ENCODE results near the gene PTGES3. TPM values are rescaled to one million over a fixed set of nuclear protein-coding genes. Genes with fewer than 3 reads are reported as not detected.

PTGES3 gene
- total RNA-seq, 1 experiment from 2014 or later, result 322 TPM

DNA sequence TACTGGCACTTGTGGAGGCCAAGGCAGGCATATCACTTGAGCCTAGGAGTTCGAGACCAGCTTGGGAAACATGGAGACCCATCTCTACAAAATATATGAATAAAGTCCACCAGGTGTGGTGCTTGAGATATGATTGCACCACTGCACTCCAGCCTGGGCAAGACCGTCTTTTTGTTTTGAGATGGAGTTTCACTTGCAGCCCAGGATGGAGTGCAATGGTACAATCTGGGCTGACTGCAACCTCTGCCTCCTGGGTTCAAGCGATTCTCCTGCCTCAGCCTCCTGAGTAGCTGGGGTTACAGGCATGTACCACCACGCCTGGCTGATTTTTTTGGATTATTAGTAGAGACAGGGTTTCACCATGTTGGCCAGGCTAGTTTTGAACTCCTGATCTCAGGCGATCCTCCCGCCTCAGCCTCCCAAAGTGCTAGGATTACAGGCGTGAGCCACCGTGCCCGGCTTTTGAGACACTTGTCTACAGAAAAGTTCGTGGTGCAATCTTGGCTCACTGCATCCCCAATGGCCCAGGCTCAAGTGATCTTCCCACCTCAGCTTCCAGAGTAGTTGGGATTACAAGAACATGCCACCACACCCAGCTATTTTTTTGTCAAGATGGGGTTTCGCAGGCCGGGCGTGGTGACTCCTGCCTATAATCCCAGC, 26.0 kb downstream of the PTGES3 start:
- ChIA-PET POLR2A (ENCODE audit: unreplicated experiment) (interaction anchor here (0.6 kb wide), 2 partner anchors 33 to 174 kb away, joined by 4 to 18 read pairs; partner anchors contain the start of gene GLS2), CTCF (interaction anchor here (0.7 to 1.5 kb wide), 2 partner anchors 26 to 1122 kb away, joined by 8 to 15 read pairs; no protein-coding TSS in a partner anchor)
- no peaks in the 10 kb centered on the region for H3K9me3 ChIP-seq (ENCODE audit: insufficient read depth, low read depth)
- no peak overlapping the region for H2AFZ ChIP-seq
- peak overlapping the region; percentile 67 for H3K4me2 ChIP-seq
- H3K4me3 ChIP-seq, result no peak overlapping the region
- H3K27ac ChIP-seq, result peak overlapping the region; percentile 84
- no peak for DNase-seq
- H4K20me1 ChIP-seq (ENCODE audit: insufficient read depth), result peaks cover 9% of the 10 kb centered on the region; the same call in 1 of the 2 replicates
- peaks cover 35% of the 10 kb centered on the region for H3K36me3 ChIP-seq (ENCODE audit: low read depth)
- TF ChIP-seq, protein P1, sequence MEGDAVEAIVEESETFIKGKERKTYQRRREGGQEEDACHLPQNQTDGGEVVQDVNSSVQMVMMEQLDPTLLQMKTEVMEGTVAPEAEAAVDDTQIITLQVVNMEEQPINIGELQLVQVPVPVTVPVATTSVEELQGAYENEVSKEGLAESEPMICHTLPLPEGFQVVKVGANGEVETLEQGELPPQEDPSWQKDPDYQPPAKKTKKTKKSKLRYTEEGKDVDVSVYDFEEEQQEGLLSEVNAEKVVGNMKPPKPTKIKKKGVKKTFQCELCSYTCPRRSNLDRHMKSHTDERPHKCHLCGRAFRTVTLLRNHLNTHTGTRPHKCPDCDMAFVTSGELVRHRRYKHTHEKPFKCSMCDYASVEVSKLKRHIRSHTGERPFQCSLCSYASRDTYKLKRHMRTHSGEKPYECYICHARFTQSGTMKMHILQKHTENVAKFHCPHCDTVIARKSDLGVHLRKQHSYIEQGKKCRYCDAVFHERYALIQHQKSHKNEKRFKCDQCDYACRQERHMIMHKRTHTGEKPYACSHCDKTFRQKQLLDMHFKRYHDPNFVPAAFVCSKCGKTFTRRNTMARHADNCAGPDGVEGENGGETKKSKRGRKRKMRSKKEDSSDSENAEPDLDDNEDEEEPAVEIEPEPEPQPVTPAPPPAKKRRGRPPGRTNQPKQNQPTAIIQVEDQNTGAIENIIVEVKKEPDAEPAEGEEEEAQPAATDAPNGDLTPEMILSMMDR (conservative IDR thresholded peaks at IDR 0.05), result no peak
- no peak for TF ChIP-seq EZH2 (IDR thresholded peaks at IDR 0.05; ENCODE audit: low read depth)
- peaks cover 87% of the 10 kb centered on the region for H3F3A ChIP-seq (ENCODE audit: insufficient read depth, low read depth)
- no peaks in the 10 kb centered on the region for H3K27me3 ChIP-seq (ENCODE audit: insufficient read depth, low read depth)
- intact Hi-C loops (cut with micrococcal nuclease; ENCODE audit: unreplicated experiment), result loop anchor here (2.0 to 10.0 kb wide), 2 partner anchors 25 to 63 kb away; partner anchors contain the start of gene NACA
- H3K79me2 ChIP-seq (ENCODE audit: low read depth), result 0 out of 2 replicates have a peak, but pooled peaks cover 8% of the 10 kb centered on the region
- H3K9me2 ChIP-seq (ENCODE audit: insufficient read depth), result no peaks in the 10 kb centered on the region
- no TSS peak for BruUV-seq (replicated peaks)
- peaks cover 41% of the 10 kb centered on the region for H3K4me1 ChIP-seq (replicated peaks; ENCODE audit: insufficient read depth)

DNA sequence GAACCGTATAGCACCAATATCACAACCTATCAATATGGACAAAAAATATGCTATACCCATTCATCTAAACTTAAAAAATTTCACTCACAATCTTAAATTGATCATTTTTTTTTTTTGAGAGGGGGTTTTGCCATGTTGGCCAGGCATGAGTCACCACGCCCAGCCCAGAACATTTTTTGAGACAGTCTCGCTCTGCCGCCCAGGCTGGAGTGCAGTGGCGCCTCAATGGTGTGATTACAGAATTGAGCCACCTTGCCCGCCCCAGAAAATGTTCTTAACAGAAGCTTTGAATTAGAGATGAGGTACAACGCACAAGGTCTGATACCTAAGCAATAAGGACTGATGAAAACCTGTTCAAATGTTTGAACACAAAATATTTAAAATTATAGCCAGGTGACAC, 26.5 kb downstream of the PTGES3 start:
- intact Hi-C loops (cut with micrococcal nuclease; ENCODE audit: unreplicated experiment), result loop anchor here (2.0 to 10.0 kb wide), 2 partner anchors 25 to 63 kb away; partner anchors contain the start of gene NACA
- ChIA-PET POLR2A (ENCODE audit: unreplicated experiment) (interaction anchor here (0.5 to 0.7 kb wide), 7 partner anchors 16 to 534 kb away, joined by 3 to 31 read pairs (median 4); partner anchors contain the start of genes ATP5F1B, ESYT1, GLS2 and NACA), CTCF (interaction anchor here (1.5 kb wide), 1 partner anchor 25 kb away, joined by 8 read pairs; no protein-coding TSS in a partner anchor)
- H3K79me2 ChIP-seq (ENCODE audit: low read depth), result 0 out of 2 replicates have a peak, but pooled peaks cover 4% of the 10 kb centered on the region
- H3K4me3 ChIP-seq, result no peak overlapping the region
- H3K9me3 ChIP-seq (ENCODE audit: insufficient read depth, low read depth), result no peaks in the 10 kb centered on the region
- peak overlapping the region; percentile 67 for H3K4me2 ChIP-seq
- no peaks in the 10 kb centered on the region for H3K27me3 ChIP-seq (ENCODE audit: insufficient read depth, low read depth)
- peaks cover 83% of the 10 kb centered on the region for H3F3A ChIP-seq (ENCODE audit: insufficient read depth, low read depth)
- H3K9me2 ChIP-seq (ENCODE audit: insufficient read depth), result no peaks in the 10 kb centered on the region
- H3K36me3 ChIP-seq (ENCODE audit: low read depth), result peaks cover 29% of the 10 kb centered on the region
- H3K27ac ChIP-seq, result peak overlapping the region; percentile 84
- TF ChIP-seq, protein P1 (conservative IDR thresholded peaks at IDR 0.05), result no peak
- TF ChIP-seq EZH2 (IDR thresholded peaks at IDR 0.05; ENCODE audit: low read depth), result no peak
- H2AFZ ChIP-seq, result no peak overlapping the region
- peaks cover 4% of the 10 kb centered on the region; the same call in 1 of the 2 replicates for H4K20me1 ChIP-seq (ENCODE audit: insufficient read depth)
- H3K4me1 ChIP-seq (replicated peaks; ENCODE audit: insufficient read depth), result peaks cover 41% of the 10 kb centered on the region
- no TSS peak for BruUV-seq (replicated peaks)
- peak; percentile 46 to 55 for DNase-seq

DNA sequence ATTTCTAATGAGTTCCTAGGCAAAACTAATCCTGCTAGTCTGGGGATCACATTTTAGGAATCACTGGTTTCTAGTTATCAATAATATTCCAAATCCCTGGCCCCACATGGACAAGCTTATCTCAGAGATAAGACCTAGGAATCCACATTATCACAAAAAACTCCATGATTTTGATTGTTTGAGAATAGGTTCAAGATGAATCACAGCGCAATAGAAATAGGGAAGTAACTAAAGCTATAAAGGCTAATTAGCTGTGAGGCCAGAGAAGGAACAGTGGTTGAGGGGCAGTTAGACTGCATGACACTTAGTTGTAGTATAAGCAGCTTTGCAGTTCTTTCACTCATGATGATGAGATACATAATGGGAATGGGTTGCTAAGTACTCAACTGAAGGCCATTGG, 29.2 kb downstream of the PTGES3 start:
- no peak for DNase-seq
- ChIA-PET POLR2A (ENCODE audit: unreplicated experiment) (interaction anchor here (0.5 to 0.8 kb wide), 3 partner anchors 29 to 412 kb away, joined by 6 to 18 read pairs (median 9); no protein-coding TSS in a partner anchor), CTCF (interaction anchor here (0.6 kb wide), 1 partner anchor 828 kb away, joined by 3 read pairs; no protein-coding TSS in a partner anchor)
- intact Hi-C loops (cut with micrococcal nuclease; ENCODE audit: unreplicated experiment), result no loop called here
- TF ChIP-seq EZH2 (IDR thresholded peaks at IDR 0.05; ENCODE audit: low read depth), result no peak
- TF ChIP-seq, protein P1 (conservative IDR thresholded peaks at IDR 0.05), result no peak
- peaks cover 5% of the 10 kb centered on the region; the same call in 1 of the 2 replicates for H3K36me3 ChIP-seq (ENCODE audit: low read depth)
- H3K27ac ChIP-seq, result no peak overlapping the region
- BruUV-seq (replicated peaks), result no TSS peak
- no peaks in the 10 kb centered on the region for H3K79me2 ChIP-seq (ENCODE audit: low read depth)
- H3K27me3 ChIP-seq (ENCODE audit: insufficient read depth, low read depth), result no peaks in the 10 kb centered on the region
- H3K4me1 ChIP-seq (replicated peaks; ENCODE audit: insufficient read depth), result peaks cover 41% of the 10 kb centered on the region
- H4K20me1 ChIP-seq (ENCODE audit: insufficient read depth), result no peaks in the 10 kb centered on the region
- H3K4me2 ChIP-seq, result no peak overlapping the region
- no peak overlapping the region for H2AFZ ChIP-seq
- H3F3A ChIP-seq (ENCODE audit: insufficient read depth, low read depth), result peaks cover 58% of the 10 kb centered on the region
- H3K4me3 ChIP-seq, result no peak overlapping the region
- 0 out of 2 replicates have a peak, but pooled peaks cover 3% of the 10 kb centered on the region for H3K9me3 ChIP-seq (ENCODE audit: insufficient read depth, low read depth)
- no peaks in the 10 kb centered on the region for H3K9me2 ChIP-seq (ENCODE audit: insufficient read depth)
